Measurements from ENCODE around the gene IGF2BP2. TPM values are rescaled to one million over a fixed set of nuclear protein-coding genes. Genes with fewer than 3 reads are reported as not detected.

IGF2BP2 gene
- total RNA-seq, 2 donors from 2014 or later, result 0.99 to 8.8 TPM

GRCh38 chr3:185828755-185829154 is 3.9 kb upstream of the IGF2BP2 start:
- H3K9me3 ChIP-seq (ENCODE audit: control insufficient read depth, low read length, poor library complexity, severe bottlenecking), result no peaks in the 10 kb centered on the region
- Mint-ChIP-seq H3K36me3 (ENCODE audit: low read depth) (peaks cover 13% of the 10 kb centered on the region), H3K27ac (no peak overlapping the region), H3K4me1 (peaks cover 14% of the 10 kb centered on the region), H3K4me3 (no peak overlapping the region), H3K27me3 (peaks cover 60% of the 10 kb centered on the region)
- DNase-seq, result no peak
- no peak for ATAC-seq

- ATAC-seq (no peak), DNase-seq (no peak)
- Mint-ChIP-seq H3K4me1 (peaks cover 18% of the 10 kb centered on the region), H3K4me3 (no peak overlapping the region), H3K27ac (no peak overlapping the region), H3K36me3 (ENCODE audit: low read depth) (peaks cover 13% of the 10 kb centered on the region), H3K27me3 (peaks cover 66% of the 10 kb centered on the region)
- no peaks in the 10 kb centered on the region for H3K9me3 ChIP-seq (ENCODE audit: control insufficient read depth, low read length, poor library complexity, severe bottlenecking)
These were observed 2.9 kb upstream of the IGF2BP2 start for GRCh38 chr3:185827595-185828344.

- Mint-ChIP-seq H3K4me3 (peak overlapping the region; percentile 83), H3K4me1 (peaks cover 18% of the 10 kb centered on the region), H3K27ac (no peak overlapping the region), H3K27me3 (peaks cover 66% of the 10 kb centered on the region), H3K36me3 (ENCODE audit: low read depth) (peaks cover 13% of the 10 kb centered on the region)
- peaks cover 3% of the 10 kb centered on the region for H3K9me3 ChIP-seq (ENCODE audit: control insufficient read depth, low read length, poor library complexity, severe bottlenecking)
- DNase-seq (peak in 1 of 3 donors; percentile 15), ATAC-seq (peak; percentile 34)
These were observed 1.0 kb upstream of the IGF2BP2 start for GRCh38 chr3:185825639-185826481.

- Mint-ChIP-seq H3K27me3 (peaks cover 64% of the 10 kb centered on the region), H3K4me1 (peaks cover 18% of the 10 kb centered on the region)
- ATAC-seq, result peak; percentile 10
These were observed 514 bp downstream of the IGF2BP2 start for GRCh38 chr3:185824051-185825005.

GRCh38 chr3:185823078-185824044 is 1.5 kb downstream of the IGF2BP2 start:
- DNase-seq, result peak in 1 of 3 donors; percentile 15
- ATAC-seq, result peak; percentile 48
- peaks cover 10% of the 10 kb centered on the region for H3K36me3 Mint-ChIP-seq (ENCODE audit: low read depth)
- peaks cover 61% of the 10 kb centered on the region for H3K27me3 Mint-ChIP-seq
- no peak overlapping the region for H3K27ac Mint-ChIP-seq
- H3K4me1 Mint-ChIP-seq, result peaks cover 18% of the 10 kb centered on the region
- peaks cover 3% of the 10 kb centered on the region for H3K9me3 ChIP-seq (ENCODE audit: control insufficient read depth, low read length, poor library complexity, severe bottlenecking)
- peak overlapping the region; percentile 90 for H3K4me3 Mint-ChIP-seq

More at GRCh38 chr3:185824051-185825005, 514 bp downstream of the IGF2BP2 start:
- no peak for DNase-seq
- Mint-ChIP-seq H3K4me3 (peak overlapping the region; percentile 90), H3K27ac (no peak overlapping the region), H3K36me3 (ENCODE audit: low read depth) (peaks cover 9% of the 10 kb centered on the region)
- peaks cover 3% of the 10 kb centered on the region for H3K9me3 ChIP-seq (ENCODE audit: control insufficient read depth, low read length, poor library complexity, severe bottlenecking)

GRCh38 chr3:185822221-185823000 is 2.4 kb downstream of the IGF2BP2 start:
- peaks cover 55% of the 10 kb centered on the region for H3K27me3 Mint-ChIP-seq
- no peak for ATAC-seq

GRCh38 chr3:185820973-185821758 is 3.7 kb downstream of the IGF2BP2 start:
- H3K9me3 ChIP-seq (ENCODE audit: control insufficient read depth, low read length, poor library complexity, severe bottlenecking), result peaks cover 3% of the 10 kb centered on the region
- ATAC-seq, result no peak
- H3K27ac Mint-ChIP-seq, result no peak overlapping the region
- peaks cover 6% of the 10 kb centered on the region for H3K36me3 Mint-ChIP-seq (ENCODE audit: low read depth)
- H3K4me3 Mint-ChIP-seq, result no peak overlapping the region
- H3K27me3 Mint-ChIP-seq, result peaks cover 46% of the 10 kb centered on the region
- no peak for DNase-seq
- H3K4me1 Mint-ChIP-seq, result peaks cover 11% of the 10 kb centered on the region

More at GRCh38 chr3:185822221-185823000, 2.4 kb downstream of the IGF2BP2 start:
- H3K27ac Mint-ChIP-seq, result no peak overlapping the region
- DNase-seq, result no peak
- peaks cover 11% of the 10 kb centered on the region for H3K36me3 Mint-ChIP-seq (ENCODE audit: low read depth)
- H3K9me3 ChIP-seq (ENCODE audit: control insufficient read depth, low read length, poor library complexity, severe bottlenecking), result peaks cover 3% of the 10 kb centered on the region
- H3K4me3 Mint-ChIP-seq, result peak overlapping the region; percentile 90
- peaks cover 16% of the 10 kb centered on the region for H3K4me1 Mint-ChIP-seq

GRCh38 chr3:185818267-185818875 is 6.5 kb downstream of the IGF2BP2 start:
- peaks cover 2% of the 10 kb centered on the region for H3K36me3 Mint-ChIP-seq (ENCODE audit: low read depth)
- no peak for ATAC-seq
- H3K9me3 ChIP-seq (ENCODE audit: control insufficient read depth, low read length, poor library complexity, severe bottlenecking), result peaks cover 3% of the 10 kb centered on the region
- no peak overlapping the region for H3K27ac Mint-ChIP-seq
- H3K4me1 Mint-ChIP-seq, result peaks cover 7% of the 10 kb centered on the region
- DNase-seq, result no peak
- no peak overlapping the region for H3K4me3 Mint-ChIP-seq
- H3K27me3 Mint-ChIP-seq, result peaks cover 57% of the 10 kb centered on the region

- peaks cover 2% of the 10 kb centered on the region for H3K36me3 Mint-ChIP-seq (ENCODE audit: low read depth)
- peaks cover 2% of the 10 kb centered on the region for H3K4me1 Mint-ChIP-seq
- no peaks in the 10 kb centered on the region for H3K9me3 ChIP-seq (ENCODE audit: control insufficient read depth, low read length, poor library complexity, severe bottlenecking)
- DNase-seq (no peak), ATAC-seq (no peak)
- H3K27me3 Mint-ChIP-seq, result peaks cover 47% of the 10 kb centered on the region
- H3K27ac Mint-ChIP-seq, result no peak overlapping the region
- no peak overlapping the region for H3K4me3 Mint-ChIP-seq
These were observed 9.2 kb downstream of the IGF2BP2 start for GRCh38 chr3:185815391-185816282.
